NCI-H2081 treated with DMSO at 0.1 percent for 48 hours (cell line): ENCODE results near the gene TFDP1.
"Not testable (repeated sequence)": the region's sequence is repeated elsewhere in the genome, so short reads cannot be mapped to it uniquely, and the experiment has no call there.

Experiments
- DNase-seq: peaks from one replicate; lab custom pipeline; 2025; lab: John Stamatoyannopoulos, UW

Gene TFDP1

GRCh38 chr13:113617961-113618360, 33.4 kb downstream of the TFDP1 start:
- no peak for DNase-seq

- no peak for DNase-seq
Observed at GRCh38 chr13:113618455-113618854, 33.9 kb downstream of the TFDP1 start.

- DNase-seq: no peak
Observed at GRCh38 chr13:113620036-113620796, 35.7 kb downstream of the TFDP1 start.

DNA sequence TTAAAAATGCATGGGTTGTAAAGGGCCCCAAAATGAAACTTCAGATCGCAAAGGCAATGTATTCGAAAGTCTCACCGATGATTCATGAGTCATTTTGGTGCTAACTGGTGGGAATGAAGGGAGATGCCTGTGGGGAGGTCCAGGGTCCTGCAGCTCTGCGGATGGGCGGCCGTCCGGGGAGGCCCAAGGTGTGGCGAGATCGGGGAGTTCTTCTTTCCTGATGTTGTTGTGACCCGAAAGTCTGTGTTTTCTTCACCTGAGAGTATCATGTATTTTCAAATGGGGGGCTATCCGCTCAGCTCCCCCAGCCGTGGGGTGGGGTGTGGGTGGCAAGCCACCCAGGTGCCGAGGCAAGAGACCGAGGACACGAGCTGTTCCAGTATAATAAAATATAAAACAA, 36.5 kb downstream of the TFDP1 start:
- no peak for DNase-seq

DNA sequence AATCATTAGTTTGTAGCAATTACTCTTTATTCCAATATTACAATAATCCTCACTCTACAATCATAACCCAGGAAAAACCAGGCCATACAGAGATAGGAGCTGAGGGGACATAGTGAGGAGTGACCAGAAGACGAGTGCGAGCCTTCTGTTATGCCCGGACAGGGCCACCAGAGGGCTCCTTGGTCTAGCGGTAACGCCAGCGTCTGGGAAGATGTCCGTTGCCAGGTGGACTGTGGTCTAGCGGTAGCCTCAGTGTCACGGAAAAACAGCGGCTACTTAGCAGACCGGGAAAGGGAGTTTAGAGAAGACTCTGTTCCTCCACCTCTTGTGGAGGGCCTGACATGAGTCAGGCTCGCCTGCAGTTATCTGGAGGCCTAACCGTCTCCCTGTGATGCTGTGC, 36.9 kb downstream of the TFDP1 start:
- not testable (repeated sequence) for DNase-seq

DNA sequence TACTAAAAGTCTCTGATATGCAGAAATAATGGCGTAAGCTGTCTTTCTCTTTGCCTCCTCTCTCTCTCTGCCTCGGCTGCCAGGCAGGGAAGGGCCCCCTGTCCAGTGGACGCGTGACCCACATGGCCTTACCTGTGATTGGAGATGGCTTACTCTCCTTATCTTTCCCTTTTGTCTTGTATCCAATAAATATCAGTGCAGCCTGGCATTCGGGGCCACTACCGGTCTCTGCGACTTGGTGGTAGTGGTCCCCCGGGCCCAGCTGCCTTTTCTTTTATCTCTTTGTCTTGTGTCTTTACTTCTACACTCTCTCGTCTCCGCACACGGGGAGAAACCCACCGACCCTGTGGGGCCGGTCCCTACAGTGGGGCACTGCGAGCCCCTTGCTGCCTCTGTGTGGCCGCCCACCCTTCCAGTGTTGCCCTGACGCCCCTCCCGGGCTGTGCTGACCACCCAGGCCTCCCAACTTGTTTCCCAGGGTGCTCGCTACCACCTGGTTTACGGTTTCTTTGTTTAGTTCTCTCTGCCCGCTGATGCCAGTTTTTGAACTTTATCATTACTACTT, 37.5 kb downstream of the TFDP1 start:
- DNase-seq: not testable (repeated sequence)

DNA sequence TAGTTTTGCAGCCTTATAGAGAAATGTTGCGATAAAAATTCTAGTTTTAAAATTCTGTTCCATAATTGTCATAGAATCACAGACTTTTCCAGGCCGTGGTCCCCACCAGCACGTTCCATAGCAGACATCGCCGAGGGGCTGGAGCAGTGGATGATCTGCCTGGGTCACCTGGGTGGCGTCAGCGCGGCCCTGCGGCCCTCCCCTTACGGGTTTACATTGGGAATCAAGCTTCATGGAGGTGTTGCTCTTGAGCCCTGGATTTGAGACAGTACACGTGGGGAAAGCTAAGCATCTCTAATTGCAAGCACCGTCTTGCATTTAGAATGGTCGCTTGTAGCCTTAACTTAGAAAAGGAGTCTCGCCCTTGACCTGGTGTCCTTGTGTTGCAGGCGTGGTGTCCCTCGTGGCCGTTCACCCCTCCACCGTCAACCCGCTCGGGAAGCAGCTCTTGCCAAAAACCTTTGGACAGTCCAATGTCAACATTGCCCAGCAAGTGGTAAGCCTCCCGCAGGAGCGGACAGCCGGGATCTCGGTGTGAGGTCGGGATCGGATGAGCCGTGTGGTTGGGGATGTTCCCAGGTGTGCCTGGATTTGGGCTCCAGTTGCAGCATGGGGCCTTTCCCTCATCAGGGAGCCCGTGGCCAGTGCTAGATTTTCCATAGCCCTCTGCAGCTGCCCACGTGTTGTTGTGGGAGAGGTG, 38.4 kb downstream of the TFDP1 start:
- DNase-seq: no peak

- DNase-seq: no peak
Observed at GRCh38 chr13:113623491-113624234, 39.1 kb downstream of the TFDP1 start.

- no peak for DNase-seq
Observed at GRCh38 chr13:113624235-113624587, 39.7 kb downstream of the TFDP1 start.

DNA sequence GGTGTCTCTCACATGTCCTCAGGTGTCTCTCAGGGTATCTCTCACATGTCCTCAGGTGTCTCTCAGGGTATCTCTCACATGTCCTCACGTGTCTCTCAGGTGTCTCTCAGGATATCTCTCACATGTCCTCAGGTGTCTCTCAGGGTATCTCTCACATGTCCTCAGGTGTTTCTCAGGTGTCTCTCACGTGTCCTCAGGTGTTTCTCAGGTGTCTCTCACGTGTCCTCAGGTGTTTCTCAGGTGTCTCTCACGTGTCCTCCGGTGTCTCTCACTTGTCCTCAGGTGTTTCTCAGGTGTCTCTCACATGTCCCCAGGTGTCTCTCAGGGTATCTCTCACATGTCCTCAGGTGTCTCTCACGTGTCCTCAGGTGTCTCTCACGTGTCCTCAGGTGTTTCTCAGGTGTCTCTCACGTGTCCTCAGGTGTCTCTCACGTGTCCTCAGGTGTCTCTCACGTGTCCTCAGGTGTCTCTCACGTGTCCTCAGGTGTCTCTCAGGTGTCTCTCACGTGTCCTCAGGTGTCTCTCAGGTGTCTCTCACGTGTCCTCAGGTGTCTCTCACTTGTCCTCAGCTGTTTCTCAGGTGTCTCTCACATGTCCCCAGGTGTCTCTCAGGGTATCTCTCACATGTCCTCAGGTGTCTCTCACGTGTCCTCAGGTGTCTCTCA, 40.2 kb downstream of the TFDP1 start:
- DNase-seq: not testable (repeated sequence)

GRCh38 chr13:113625965-113626721, 41.6 kb downstream of the TFDP1 start:
- DNase-seq: no peak

GRCh38 chr13:113627136-113627535, 42.6 kb downstream of the TFDP1 start:
- DNase-seq: no peak

DNA sequence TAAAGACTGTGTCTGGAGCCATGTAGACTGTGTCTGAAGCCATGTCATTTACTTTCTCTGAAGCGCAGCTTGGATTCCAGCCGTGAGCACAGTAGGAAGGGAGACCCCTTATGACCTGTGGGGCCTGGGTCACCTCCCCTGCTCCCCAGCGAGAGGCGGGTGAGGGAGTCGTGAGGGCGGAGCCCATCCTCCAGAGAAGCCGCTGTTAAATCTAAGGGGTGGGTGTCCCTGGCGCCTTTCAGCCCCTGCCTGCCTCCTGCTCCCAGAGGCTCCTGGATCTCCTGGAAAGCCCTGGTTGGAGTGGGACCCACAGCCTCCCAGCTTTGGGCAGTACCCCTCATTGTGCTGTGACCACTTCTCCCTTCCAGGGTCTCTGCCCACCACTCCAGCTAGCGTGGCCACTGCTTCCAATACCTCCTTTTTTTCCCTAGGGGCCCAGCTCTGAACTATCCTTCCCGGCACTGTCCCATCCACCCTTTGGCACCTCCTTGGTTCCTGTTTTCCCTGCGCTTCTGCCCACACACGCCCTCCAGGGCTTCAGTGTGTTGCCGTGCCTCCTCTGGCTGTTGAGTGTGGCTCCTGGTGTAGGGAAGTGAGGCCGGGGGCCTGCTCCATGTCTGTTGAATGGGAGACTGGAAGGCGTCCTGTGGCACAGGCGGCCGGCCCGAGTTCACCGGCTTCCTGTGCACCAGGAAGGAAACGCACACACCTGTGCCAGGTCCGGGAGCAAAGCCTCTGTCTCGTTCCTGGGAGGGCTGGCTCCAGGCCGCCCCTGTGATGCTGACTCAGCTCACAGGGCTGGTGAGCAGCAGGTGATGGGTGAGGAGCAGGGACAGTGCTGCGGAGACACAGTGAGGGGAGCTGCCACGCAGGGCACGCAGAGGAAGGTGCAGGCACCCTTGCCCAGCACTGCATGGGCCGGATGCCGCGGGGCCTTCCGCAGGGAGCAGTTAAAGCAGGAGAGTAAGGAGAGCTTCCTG, 44.0 kb downstream of the TFDP1 start:
- no peak for DNase-seq

DNA sequence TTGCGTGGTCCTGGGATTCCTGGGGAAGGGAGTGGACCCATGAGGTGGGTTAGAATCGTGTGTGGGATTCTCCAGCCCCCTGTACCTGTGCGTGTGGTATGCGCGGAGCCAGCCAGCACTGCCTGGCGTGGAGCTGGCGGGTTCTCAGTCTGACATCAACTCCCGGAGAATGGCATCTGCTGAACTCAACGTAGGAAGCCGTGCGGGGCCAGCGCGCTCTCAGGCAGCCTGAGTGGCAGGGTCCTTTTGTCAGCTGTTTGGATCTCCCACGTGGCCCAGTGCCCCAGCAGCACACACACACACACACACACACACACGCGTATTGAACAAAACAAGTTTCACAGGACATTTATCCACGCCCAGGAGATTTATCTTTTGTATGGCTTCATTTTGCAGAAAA, 45.3 kb downstream of the TFDP1 start:
- no peak for DNase-seq

GRCh38 chr13:113630296-113630695, 45.7 kb downstream of the TFDP1 start:
- no peak for DNase-seq

DNA sequence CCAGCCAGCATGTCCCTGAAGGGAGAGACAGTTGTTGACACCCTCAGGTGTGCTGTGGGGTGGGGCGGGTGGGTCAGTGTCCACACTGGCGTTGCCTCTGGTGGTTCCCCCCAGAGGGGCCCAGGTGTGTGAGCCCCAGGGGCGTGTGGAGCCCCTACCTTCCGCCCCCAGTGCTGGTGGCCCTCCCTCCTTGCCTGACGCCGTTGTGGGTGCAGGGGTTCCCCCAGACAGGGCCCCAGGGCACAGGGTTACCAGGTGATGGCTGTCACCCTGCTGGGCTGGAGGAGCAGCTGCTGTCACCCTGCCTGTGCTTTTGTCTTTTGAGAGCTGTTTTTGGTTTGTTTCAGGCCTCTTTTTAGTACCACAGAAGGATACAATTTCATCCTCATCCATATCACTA, 46.3 kb downstream of the TFDP1 start:
- DNase-seq: no peak

- DNase-seq: no peak
Observed at GRCh38 chr13:113631341-113632095, 47.0 kb downstream of the TFDP1 start.

GRCh38 chr13:113632706-113633484, 48.3 kb downstream of the TFDP1 start:
- DNase-seq: no peak

GRCh38 chr13:113633485-113633873, 48.9 kb downstream of the TFDP1 start:
- DNase-seq: no peak
